HCT116 (cell line): ENCODE measurements around the gene AGK. TPM values are rescaled to one million over a fixed set of nuclear protein-coding genes. Genes with fewer than 3 reads are reported as not detected.

Experiments
- ATAC-seq: fragments of 200-7000 bp; cut with Tn5 transposase; 2 replicates; pipeline ENCODE4 v1.9.1; 2020; ENCODE audit warnings: mild to moderate bottlenecking, moderate library complexity
- BruUV-seq: library from RNA; stranded (reverse); fragments of 400-500 nt; replicated peaks from 2 replicates; lab custom pipeline; 2021; lab: Mats Ljungman, UMichigan
- CTCF ChIA-PET: fragments of 300-600 bp; sonication (Branson Sonifier 250); formaldehyde crosslinking; loops from one replicate; lab custom pipeline; 2021; ENCODE audit warnings: antibody characterized with exemption; lab: Charles Lee
- POLR2A ChIA-PET: fragments of 300-600, 350-600 bp; sonication (Branson Sonifier 250); formaldehyde crosslinking; loops from one replicate; lab custom pipeline; 2021; ENCODE audit warnings: antibody characterized with exemption; lab: Charles Lee
- RAD21 ChIA-PET, 2 experiments: fragments of 300-600 bp; sonication (Branson Sonifier 250); formaldehyde crosslinking; loops; one replicate each; lab custom pipeline; 2023; ENCODE audit warnings: low total read pairs in 2 of 2; ENCODE audit not compliant: uncharacterized antibody in 2 of 2, unreplicated experiment in 2 of 2, low non-redundant PET in 1 of 2; lab: Charles Lee
- DNase-seq: peaks from one replicate; pipeline ENCODE4 v3.0.0-alpha.2; 2010; ENCODE audit warnings: low read depth, low spot score
- H2AFZ ChIP-seq: fragments of 200-600 bp; shearing (Covaris generic), sonication (generic); 2 replicates; pipeline ENCODE4 v1.6.1; 2017; ENCODE audit warnings: low read depth, mixed run types, mixed read lengths, antibody characterized with exemption, low read length; ENCODE audit not compliant: poor library complexity, severe bottlenecking
- H3K27ac ChIP-seq: 2 replicates; pipeline ENCODE4 v1.5.1; 2012; ENCODE audit warnings: low read depth, low read length
- H3K27me3 ChIP-seq: fragments of 200-600 bp; sonication (generic); 2 replicates; pipeline ENCODE4 v1.6.1; 2016; ENCODE audit warnings: mixed run types, low read length, mixed read lengths; ENCODE audit not compliant: insufficient read depth
- H3K36me3 ChIP-seq, 2 experiments: fragments of 200-500 bp in 1 of 2; fragments of 200-600 bp in 1 of 2; sonication (Bioruptor generic) in 1 of 2; sonication (generic) in 1 of 2; 2 replicates each; pipeline versions ENCODE4 v1.5.1 to v1.6.1; 2014 to 2016; ENCODE audit warnings: low read length in 2 of 2, inconsistent platforms in 1 of 2, mixed read lengths in 1 of 2, mixed run types in 1 of 2; ENCODE audit not compliant: insufficient read depth in 2 of 2, control insufficient read depth in 1 of 2
- H3K4me1 ChIP-seq, 2 experiments: fragments of 200-600 bp in 1 of 2; sonication (generic) in 1 of 2; 2 replicates each; pipeline versions ENCODE4 v1.5.1 to v1.6.1; 2012 to 2017; ENCODE audit warnings: low read length in 2 of 2, inconsistent platforms in 1 of 2, mild to moderate bottlenecking in 1 of 2, mixed read lengths in 1 of 2, mixed run types in 1 of 2, moderate library complexity in 1 of 2; ENCODE audit not compliant: insufficient read depth in 2 of 2, control insufficient read depth in 1 of 2
- H3K4me2 ChIP-seq: fragments of 200-600 bp; sonication (generic); 2 replicates; pipeline ENCODE4 v1.6.1; 2017; ENCODE audit warnings: mixed run types, low read length, mixed read lengths
- H3K4me3 ChIP-seq, 2 experiments: fragments of 200-600 bp in 1 of 2; sonication (generic) in 1 of 2; replicated peaks in 1 of 2; 2 replicates each; pipeline ENCODE4 v1.5.1; 2011 to 2016; ENCODE audit warnings: low read length in 2 of 2, control low read depth in 1 of 2, low read depth in 1 of 2, mild to moderate bottlenecking in 1 of 2, mixed read lengths in 1 of 2, mixed run types in 1 of 2
- H3K79me2 ChIP-seq: fragments of 200-600 bp; sonication (generic); 2 replicates; pipeline ENCODE4 v1.6.1; 2017; ENCODE audit warnings: mild to moderate bottlenecking, mixed run types, low read length, moderate library complexity, mixed read lengths; ENCODE audit not compliant: insufficient read depth
- H3K9ac ChIP-seq: fragments of 200-600 bp; sonication (generic); 2 replicates; pipeline ENCODE4 v1.6.1; 2016; ENCODE audit warnings: low read length, mixed read lengths
- H3K9me2 ChIP-seq: fragments of 200-600 bp; sonication (generic), shearing (Covaris generic); 2 replicates; pipeline ENCODE4 v1.6.1; 2017; ENCODE audit warnings: mixed run types, mild to moderate bottlenecking, moderate library complexity; ENCODE audit not compliant: insufficient read depth
- H3K9me3 ChIP-seq, 2 experiments: fragments of 200-500 bp in 1 of 2; fragments of 200-600 bp in 1 of 2; sonication (Bioruptor generic) in 1 of 2; sonication (generic) in 1 of 2; 2 replicates each; pipeline ENCODE4 v1.6.1; 2014 to 2017; ENCODE audit warnings: low read length in 2 of 2, mixed read lengths in 2 of 2, inconsistent platforms in 1 of 2, low read depth in 1 of 2, mild to moderate bottlenecking in 1 of 2, mixed run types in 1 of 2, moderate library complexity in 1 of 2; ENCODE audit not compliant: control insufficient read depth in 1 of 2, insufficient read depth in 1 of 2
- H4K20me1 ChIP-seq: fragments of 200-600 bp; sonication (generic), shearing (Covaris generic); 2 replicates; pipeline ENCODE4 v1.6.1; 2017; ENCODE audit warnings: mixed run types, mild to moderate bottlenecking, moderate library complexity; ENCODE audit not compliant: insufficient read depth
- CBX3 ChIP-seq: IDR thresholded peaks from 2 replicates; pipeline ENCODE4 v1.6.1; 2012; ENCODE audit warnings: low read depth
- CTCF ChIP-seq, 3 experiments: fragments of 200-600 bp in 1 of 3; sonication (generic) in 1 of 3; IDR thresholded peaks in 2 of 3; conservative IDR thresholded peaks in 1 of 3; 2 replicates each; pipeline ENCODE4 v1.5.1; 2012 to 2017; ENCODE audit warnings: low read depth in 2 of 3, low read length in 2 of 3, antibody characterized with exemption in 1 of 3, borderline replicate concordance in 1 of 3, control low read depth in 1 of 3, mild to moderate bottlenecking in 1 of 3, mixed read lengths in 1 of 3, mixed run types in 1 of 3, moderate library complexity in 1 of 3; ENCODE audit not compliant: insufficient read depth in 1 of 3
- EGR1 ChIP-seq: IDR thresholded peaks from 2 replicates; pipeline ENCODE4 v1.6.1; 2012; ENCODE audit warnings: low read depth
- EZH2 ChIP-seq: fragments of 200-600 bp; sonication (generic); IDR thresholded peaks from 2 replicates; pipeline ENCODE4 v1.6.1; 2017; ENCODE audit warnings: antibody characterized with exemption, mixed run types
- JUND ChIP-seq: IDR thresholded peaks from 2 replicates; pipeline ENCODE4 v1.6.1; 2012
- POLR2A ChIP-seq: IDR thresholded peaks from 2 replicates; pipeline ENCODE4 v1.7.0; 2011; ENCODE audit warnings: borderline replicate concordance; ENCODE audit not compliant: insufficient read depth, insufficient read length; ENCODE audit errors: extremely low read depth
- RAD21 ChIP-seq: IDR thresholded peaks from 2 replicates; pipeline ENCODE4 v1.6.1; 2012; ENCODE audit warnings: low read depth, mild to moderate bottlenecking
- SIN3A ChIP-seq: IDR thresholded peaks from 2 replicates; pipeline ENCODE4 v1.6.1; 2012; ENCODE audit warnings: low read depth
- SP1 ChIP-seq: IDR thresholded peaks from 2 replicates; pipeline ENCODE4 v1.6.1; 2012; ENCODE audit warnings: low read depth
- SRF ChIP-seq: IDR thresholded peaks from 2 replicates; pipeline ENCODE4 v1.6.1; 2012; ENCODE audit warnings: low read depth
- intact Hi-C: fragments of 100-400 bp; cut with micrococcal nuclease; formaldehyde crosslinking; loops from 2 replicates; pipeline ENCODE4 v1.10.0; 2022
- total RNA-seq: library from RNA; stranded (reverse); gene quantifications from one replicate; pipeline ENCODE4 v1.2.1, GENCODE V29; 2021; ENCODE audit not compliant: unreplicated experiment
- TF ChIP-seq, protein P1 (sequence below): IDR thresholded peaks from 2 replicates; pipeline ENCODE4 v1.6.1; 2012
- TF ChIP-seq, protein P2 (sequence below): IDR thresholded peaks from 2 replicates; pipeline ENCODE4 v1.6.1; 2011; ENCODE audit warnings: mild to moderate bottlenecking, low read length, moderate library complexity; ENCODE audit not compliant: insufficient replicate concordance; ENCODE audit errors: extremely low read depth

The AGK gene
- total RNA-seq, 1 experiment from 2014 or later, result 36.3 TPM

DNA sequence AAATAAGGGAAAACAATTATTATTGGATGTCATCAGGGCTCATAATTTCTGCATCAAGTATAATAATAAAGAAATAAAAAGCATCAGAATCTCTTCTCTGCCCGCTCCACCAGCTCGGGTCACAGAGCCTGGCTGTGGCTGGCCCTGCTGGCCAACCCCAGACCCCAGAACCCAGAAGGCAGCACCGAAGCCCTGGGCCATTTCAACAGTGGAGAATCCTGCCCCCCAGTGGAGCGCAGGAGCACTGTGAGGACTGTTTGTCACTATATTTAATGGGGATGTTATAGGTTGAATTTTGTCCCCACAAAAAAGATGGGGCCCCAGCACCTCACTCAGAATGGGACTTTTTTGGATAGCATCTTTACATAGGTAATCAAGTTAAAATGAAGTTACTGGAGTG, 123.5 kb downstream of the AGK start:
- H3K9me3 ChIP-seq, result no peaks in the 10 kb centered on the region
- no peaks in the 10 kb centered on the region for H3K4me1 ChIP-seq
- intact Hi-C loops, result no loop called here
- H2AFZ ChIP-seq, result no peak overlapping the region
- POLR2A ChIA-PET, result no interaction called here
- no peaks in the 10 kb centered on the region for H3K9me2 ChIP-seq
- RAD21 ChIA-PET, result no interaction called here
- H3K79me2 ChIP-seq, result no peaks in the 10 kb centered on the region
- CTCF ChIA-PET, result no interaction called here
- H3K27me3 ChIP-seq, result no peaks in the 10 kb centered on the region
- H3K4me3 ChIP-seq, result no peak overlapping the region
- ATAC-seq (peak; percentile 60), DNase-seq (no peak)
- no peak overlapping the region for H3K27ac ChIP-seq
- no peak overlapping the region for H3K9ac ChIP-seq
- peak; percentile 28 to 63 (median 51); a peak in 5 of 6 replicates for TF ChIP-seq CTCF (IDR thresholded peaks at IDR 0.05 in 2 of 3, conservative IDR thresholded peaks at IDR 0.05 in 1 of 3; ENCODE audit: borderline replicate concordance in 1 of 3, insufficient read depth in 1 of 3, low read depth in 2 of 3, low read length in 2 of 3)
- no peak for TF ChIP-seq JUND
- TF ChIP-seq SRF, result no peak
- no peak for TF ChIP-seq SP1
- TF ChIP-seq, protein P1, sequence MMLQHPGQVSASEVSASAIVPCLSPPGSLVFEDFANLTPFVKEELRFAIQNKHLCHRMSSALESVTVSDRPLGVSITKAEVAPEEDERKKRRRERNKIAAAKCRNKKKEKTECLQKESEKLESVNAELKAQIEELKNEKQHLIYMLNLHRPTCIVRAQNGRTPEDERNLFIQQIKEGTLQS, result no peak
- no peak for TF ChIP-seq POLR2A
- TF ChIP-seq SIN3A, result no peak
- TF ChIP-seq, protein P2, sequence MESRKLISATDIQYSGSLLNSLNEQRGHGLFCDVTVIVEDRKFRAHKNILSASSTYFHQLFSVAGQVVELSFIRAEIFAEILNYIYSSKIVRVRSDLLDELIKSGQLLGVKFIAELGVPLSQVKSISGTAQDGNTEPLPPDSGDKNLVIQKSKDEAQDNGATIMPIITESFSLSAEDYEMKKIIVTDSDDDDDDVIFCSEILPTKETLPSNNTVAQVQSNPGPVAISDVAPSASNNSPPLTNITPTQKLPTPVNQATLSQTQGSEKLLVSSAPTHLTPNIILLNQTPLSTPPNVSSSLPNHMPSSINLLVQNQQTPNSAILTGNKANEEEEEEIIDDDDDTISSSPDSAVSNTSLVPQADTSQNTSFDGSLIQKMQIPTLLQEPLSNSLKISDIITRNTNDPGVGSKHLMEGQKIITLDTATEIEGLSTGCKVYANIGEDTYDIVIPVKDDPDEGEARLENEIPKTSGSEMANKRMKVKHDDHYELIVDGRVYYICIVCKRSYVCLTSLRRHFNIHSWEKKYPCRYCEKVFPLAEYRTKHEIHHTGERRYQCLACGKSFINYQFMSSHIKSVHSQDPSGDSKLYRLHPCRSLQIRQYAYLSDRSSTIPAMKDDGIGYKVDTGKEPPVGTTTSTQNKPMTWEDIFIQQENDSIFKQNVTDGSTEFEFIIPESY, result no peak
- TF ChIP-seq CBX3, result no peak
- TF ChIP-seq RAD21, result peak; percentile 37; the same call in 1 of the 2 replicates
- no peak for TF ChIP-seq EGR1
- no peak for TF ChIP-seq EZH2
- H4K20me1 ChIP-seq, result no peaks in the 10 kb centered on the region
- no TSS peak for BruUV-seq
- H3K4me2 ChIP-seq, result no peak overlapping the region
- H3K36me3 ChIP-seq, result 0 out of 4 replicates have a peak, but pooled peaks cover 0 to 3% of the 10 kb centered on the region in 2 experiments
